BLaER1 (cell line): ENCODE data around the gene KCNE4.
A peak's percentile ranks its signal among the peaks of the same experiment; 100 is the strongest.

Experiments
- H3K27ac ChIP-seq: shearing (Covaris generic); formaldehyde crosslinking; 2 replicates; pipeline ENCODE4 v1.8.1; 2022
- H3K27me3 ChIP-seq: shearing (Covaris generic); formaldehyde crosslinking; 2 replicates; pipeline ENCODE4 v1.8.1; 2022
- H3K36me3 ChIP-seq: shearing (Covaris generic); formaldehyde crosslinking; 2 replicates; pipeline ENCODE4 v1.8.1; 2022
- H3K4me1 ChIP-seq: shearing (Covaris generic); formaldehyde crosslinking; 2 replicates; pipeline ENCODE4 v1.8.1; 2022
- H3K4me2 ChIP-seq: shearing (Covaris generic); formaldehyde crosslinking; 2 replicates; pipeline ENCODE4 v1.8.1; 2022
- H3K4me3 ChIP-seq: shearing (Covaris generic); formaldehyde crosslinking; 2 replicates; pipeline ENCODE4 v1.8.1; 2022
- H3K9ac ChIP-seq: shearing (Covaris generic); formaldehyde crosslinking; 2 replicates; pipeline ENCODE4 v1.8.1; 2022
- H3K9me3 ChIP-seq: shearing (Covaris generic); formaldehyde crosslinking; 2 replicates; pipeline ENCODE4 v1.8.1; 2022
- H4K20me1 ChIP-seq: shearing (Covaris generic); formaldehyde crosslinking; 2 replicates; pipeline ENCODE4 v1.8.1; 2022
- Cebpa-rat ChIP-seq: shearing (Covaris generic); IDR thresholded peaks from 2 replicates; pipeline ENCODE4 v1.8.1; 2022

Gene KCNE4

DNA sequence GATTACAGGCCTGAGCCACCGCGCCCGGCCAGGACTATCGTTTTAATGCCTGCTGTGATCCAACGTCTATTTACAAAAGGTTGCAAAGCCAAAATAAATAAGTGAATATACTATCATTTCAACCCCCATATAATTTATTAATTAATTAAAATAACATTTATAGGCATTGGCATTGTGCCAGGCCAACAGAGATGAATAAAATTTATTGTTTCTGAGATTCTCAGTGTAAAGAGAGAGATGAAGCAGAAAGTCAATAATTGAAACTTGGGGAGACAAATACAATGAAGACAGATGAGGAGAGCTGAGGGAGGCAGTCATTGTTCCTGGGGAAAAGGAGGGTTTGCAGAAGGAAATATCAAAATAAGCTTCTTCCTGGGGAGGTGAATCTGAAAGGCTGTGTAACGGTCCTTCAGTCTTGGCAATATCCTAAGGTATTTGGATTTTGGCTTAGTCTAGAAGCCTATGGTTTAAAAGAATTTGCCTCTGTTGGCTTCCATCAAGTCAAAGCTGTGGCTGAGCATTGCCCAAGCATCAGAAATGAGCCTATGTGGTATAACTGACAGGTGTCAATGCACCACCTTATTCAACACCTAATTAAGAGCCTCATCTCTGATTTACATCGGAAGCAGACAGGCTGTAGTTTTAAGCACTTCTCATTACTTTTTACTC lies 31.5 kb downstream of the KCNE4 start:
- no peak for TF ChIP-seq Cebpa-rat
- no peak overlapping the region for H3K9ac ChIP-seq

DNA sequence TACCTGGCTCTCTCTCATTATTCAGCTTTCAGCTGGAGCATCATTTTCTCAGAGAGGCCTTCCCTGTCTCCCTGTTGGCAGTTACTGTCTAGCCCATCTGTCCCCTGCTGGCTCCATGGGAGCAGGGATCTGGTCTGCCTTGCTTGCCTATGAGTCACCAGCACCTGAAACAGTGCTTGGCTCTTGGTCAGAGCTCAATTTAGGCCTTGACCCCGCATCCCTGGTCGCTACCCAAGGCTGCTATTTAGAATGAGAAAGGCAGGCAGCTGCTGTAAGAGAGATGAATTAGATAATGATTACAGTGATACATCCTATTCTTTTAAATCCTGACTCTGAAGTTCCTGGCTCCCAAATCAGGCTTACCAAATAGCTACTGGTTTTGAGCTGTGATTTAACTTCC lies 32.9 kb downstream of the KCNE4 start:
- H3K9ac ChIP-seq, result no peak overlapping the region
- no peaks in the 10 kb centered on the region for H3K9me3 ChIP-seq
- H3K36me3 ChIP-seq, result no peaks in the 10 kb centered on the region
- TF ChIP-seq Cebpa-rat, result no peak
- H4K20me1 ChIP-seq, result no peaks in the 10 kb centered on the region
- no peak overlapping the region for H3K4me2 ChIP-seq
- no peak overlapping the region for H3K4me3 ChIP-seq
- H3K4me1 ChIP-seq, result no peaks in the 10 kb centered on the region
- H3K27ac ChIP-seq, result no peak overlapping the region
- no peaks in the 10 kb centered on the region for H3K27me3 ChIP-seq

More for the DNA sequence above, 31.5 kb downstream of the KCNE4 start:
- H3K36me3 ChIP-seq, result no peaks in the 10 kb centered on the region
- no peak overlapping the region for H3K27ac ChIP-seq
- no peaks in the 10 kb centered on the region for H3K4me1 ChIP-seq
- no peak overlapping the region for H3K4me3 ChIP-seq
- no peaks in the 10 kb centered on the region for H4K20me1 ChIP-seq
- H3K9me3 ChIP-seq, result no peaks in the 10 kb centered on the region
- H3K4me2 ChIP-seq, result no peak overlapping the region
- no peaks in the 10 kb centered on the region for H3K27me3 ChIP-seq

DNA sequence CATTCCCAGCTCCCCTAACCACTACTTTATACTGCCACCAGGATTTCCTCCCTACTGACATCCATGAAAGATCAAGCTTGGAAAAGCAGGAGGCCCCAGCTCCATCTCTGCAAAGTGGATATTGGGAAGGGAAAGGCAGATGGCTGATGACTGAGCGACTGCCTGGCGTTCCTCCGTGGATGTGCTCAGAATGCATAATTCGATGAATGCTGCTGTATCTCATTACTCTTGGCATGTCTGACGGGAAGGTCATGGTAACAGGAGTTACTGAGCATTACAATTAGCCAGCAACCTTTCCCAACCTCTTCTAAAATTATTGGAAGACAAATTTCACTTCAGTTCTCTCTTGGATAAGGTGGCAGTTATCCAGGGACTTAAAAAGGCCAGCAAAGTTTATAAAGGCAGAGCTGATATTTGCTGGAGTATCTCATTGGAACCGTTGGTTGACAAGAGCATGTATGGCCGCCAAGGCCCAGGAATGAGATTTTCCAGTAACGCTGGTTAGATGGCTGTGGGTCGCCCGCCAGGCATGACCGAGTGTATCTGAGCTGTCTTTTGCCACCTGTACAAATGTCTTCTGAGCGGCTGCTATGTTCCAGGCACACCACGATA lies 34.5 kb downstream of the KCNE4 start:
- H3K9ac ChIP-seq, result no peak overlapping the region
- H4K20me1 ChIP-seq, result no peaks in the 10 kb centered on the region
- no peaks in the 10 kb centered on the region for H3K36me3 ChIP-seq
- no peak overlapping the region for H3K4me2 ChIP-seq
- H3K9me3 ChIP-seq, result no peaks in the 10 kb centered on the region
- H3K27ac ChIP-seq, result no peak overlapping the region
- no peaks in the 10 kb centered on the region for H3K4me1 ChIP-seq
- no peaks in the 10 kb centered on the region for H3K27me3 ChIP-seq
- no peak overlapping the region for H3K4me3 ChIP-seq
- TF ChIP-seq Cebpa-rat, result no peak

GRCh38 chr2:223087466-223087865 lies 35.5 kb downstream of the KCNE4 start:
- Histone ChIP-seq H3K9ac (no peak overlapping the region), H4K20me1 (no peaks in the 10 kb centered on the region), H3K27ac (no peak overlapping the region), H3K4me1 (no peaks in the 10 kb centered on the region), H3K27me3 (no peaks in the 10 kb centered on the region), H3K4me3 (no peak overlapping the region), H3K4me2 (no peak overlapping the region), H3K36me3 (no peaks in the 10 kb centered on the region), H3K9me3 (no peaks in the 10 kb centered on the region)
- TF ChIP-seq Cebpa-rat, result no peak

- Histone ChIP-seq H3K9ac (no peak overlapping the region), H3K27ac (no peak overlapping the region), H4K20me1 (no peaks in the 10 kb centered on the region), H3K27me3 (no peaks in the 10 kb centered on the region), H3K4me2 (no peak overlapping the region), H3K9me3 (no peaks in the 10 kb centered on the region), H3K4me3 (no peak overlapping the region), H3K36me3 (no peaks in the 10 kb centered on the region), H3K4me1 (peaks cover 14% of the 10 kb centered on the region)
- TF ChIP-seq Cebpa-rat, result no peak
Measured at GRCh38 chr2:223088866-223089265, 36.9 kb downstream of the KCNE4 start.

- Histone ChIP-seq H3K27ac (no peak overlapping the region), H3K4me3 (no peak overlapping the region), H3K9me3 (no peaks in the 10 kb centered on the region), H3K27me3 (no peaks in the 10 kb centered on the region), H3K9ac (no peak overlapping the region), H3K4me2 (no peak overlapping the region), H3K36me3 (no peaks in the 10 kb centered on the region), H3K4me1 (peaks cover 15% of the 10 kb centered on the region), H4K20me1 (no peaks in the 10 kb centered on the region)
- no peak for TF ChIP-seq Cebpa-rat
Measured at GRCh38 chr2:223090039-223090438, 38.0 kb downstream of the KCNE4 start.

DNA sequence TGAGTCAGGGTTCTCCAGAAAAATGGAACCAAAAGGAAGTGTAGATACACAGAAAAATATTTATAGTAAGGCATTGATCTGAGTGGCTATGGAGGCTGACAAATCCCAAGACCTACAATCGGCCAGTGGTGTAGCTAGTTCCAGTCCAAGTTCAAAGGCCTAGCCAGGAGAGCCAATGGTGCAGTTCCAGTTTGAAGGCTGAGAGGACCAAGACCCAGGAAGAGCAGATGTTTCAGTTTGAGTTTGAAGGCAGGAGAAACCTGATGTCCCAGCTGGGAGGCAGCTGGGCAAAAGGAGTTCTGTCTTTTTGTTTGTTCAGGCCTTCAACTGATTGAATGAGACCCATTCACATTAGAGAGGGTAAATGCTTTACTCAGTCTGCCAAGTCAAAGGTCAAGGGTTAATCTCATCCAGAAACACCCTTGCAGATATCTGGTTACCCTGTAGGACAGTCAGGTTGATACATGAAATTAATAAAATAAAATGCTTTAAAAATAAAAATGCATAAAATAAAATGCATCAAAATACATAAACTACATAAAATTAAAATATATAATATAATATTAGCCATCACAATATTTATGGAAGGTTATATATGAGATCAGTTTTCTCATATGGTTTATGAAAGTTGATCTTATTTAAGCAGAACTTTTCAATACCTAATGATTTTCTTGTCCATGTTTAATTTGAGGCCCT lies 38.7 kb downstream of the KCNE4 start:
- H3K4me2 ChIP-seq, result no peak overlapping the region
- H4K20me1 ChIP-seq, result no peaks in the 10 kb centered on the region
- H3K36me3 ChIP-seq, result no peaks in the 10 kb centered on the region
- peaks cover 15% of the 10 kb centered on the region for H3K4me1 ChIP-seq
- TF ChIP-seq Cebpa-rat, result no peak
- no peak overlapping the region for H3K4me3 ChIP-seq
- H3K27ac ChIP-seq, result no peak overlapping the region
- no peak overlapping the region for H3K9ac ChIP-seq
- H3K27me3 ChIP-seq, result no peaks in the 10 kb centered on the region
- H3K9me3 ChIP-seq, result no peaks in the 10 kb centered on the region

GRCh38 chr2:223092667-223093066 lies 40.7 kb downstream of the KCNE4 start:
- Histone ChIP-seq H3K36me3 (no peaks in the 10 kb centered on the region), H3K9me3 (no peaks in the 10 kb centered on the region), H3K4me3 (no peak overlapping the region), H3K27ac (no peak overlapping the region), H3K4me2 (peak overlapping the region; percentile 61; the same call in 1 of the 2 replicates), H3K27me3 (no peaks in the 10 kb centered on the region), H4K20me1 (no peaks in the 10 kb centered on the region), H3K4me1 (peaks cover 15% of the 10 kb centered on the region), H3K9ac (no peak overlapping the region)
- TF ChIP-seq Cebpa-rat, result no peak

DNA sequence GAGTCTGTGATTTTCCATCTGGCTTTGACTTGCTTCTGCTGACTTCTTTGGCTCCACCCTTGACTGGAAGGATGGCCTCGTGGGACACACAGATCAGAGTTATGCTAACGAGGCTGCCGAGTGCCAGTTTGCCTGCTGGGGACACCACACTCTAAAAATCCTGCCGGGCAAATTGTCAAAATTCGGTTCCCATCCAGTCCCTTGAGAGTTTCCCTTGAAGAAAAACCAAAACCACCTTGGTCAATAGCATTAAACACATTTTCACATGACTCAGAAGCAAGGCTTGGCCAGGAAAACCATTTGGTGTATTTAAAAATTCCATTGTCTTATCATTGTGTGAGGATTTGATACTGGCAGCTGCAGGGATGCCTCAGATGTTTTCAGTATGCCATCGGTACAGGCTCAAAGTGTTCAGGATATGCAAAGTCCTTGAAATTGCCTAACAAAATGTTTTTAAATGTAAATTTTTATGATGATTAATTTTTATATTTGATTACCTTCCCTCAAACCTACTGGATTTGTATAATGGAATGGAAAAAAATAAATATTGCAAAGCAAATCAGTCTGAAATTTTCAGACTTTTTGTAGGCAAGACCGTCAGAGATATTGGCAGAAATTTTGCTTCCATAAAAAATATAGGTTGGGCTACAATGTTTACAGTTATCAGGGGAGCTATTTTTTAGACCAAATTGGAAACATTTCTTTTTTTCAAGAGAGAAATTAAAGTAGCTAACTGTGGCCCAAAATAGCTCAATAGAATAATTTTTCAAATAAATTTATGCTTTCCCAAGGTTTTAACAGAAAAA lies 41.6 kb downstream of the KCNE4 start:
- Histone ChIP-seq H4K20me1 (no peaks in the 10 kb centered on the region), H3K9ac (no peak overlapping the region), H3K4me1 (peaks cover 15% of the 10 kb centered on the region), H3K27me3 (no peaks in the 10 kb centered on the region), H3K9me3 (no peaks in the 10 kb centered on the region), H3K27ac (no peak overlapping the region), H3K4me2 (peak overlapping the region; percentile 61), H3K36me3 (no peaks in the 10 kb centered on the region), H3K4me3 (no peak overlapping the region)
- TF ChIP-seq Cebpa-rat, result no peak

GRCh38 chr2:223095207-223095606 lies 43.2 kb downstream of the KCNE4 start:
- Histone ChIP-seq H3K4me2 (no peak overlapping the region), H3K27ac (no peak overlapping the region), H3K27me3 (no peaks in the 10 kb centered on the region), H3K36me3 (no peaks in the 10 kb centered on the region), H3K9me3 (no peaks in the 10 kb centered on the region), H4K20me1 (no peaks in the 10 kb centered on the region), H3K9ac (no peak overlapping the region), H3K4me3 (no peak overlapping the region), H3K4me1 (peaks cover 15% of the 10 kb centered on the region)
- TF ChIP-seq Cebpa-rat, result no peak
